HG03520 (cell line): ENCODE measurements around the gene ECEL1.
"Not testable (repeated sequence)": the region's sequence is repeated elsewhere in the genome, so short reads cannot be mapped to it uniquely, and the experiment has no call there.

Experiments
- ATAC-seq: cut with Tn5 transposase; IDR thresholded peaks from one replicate; pipeline ENCODE4 v1.9.1; 2021; ENCODE audit warnings: mild to moderate bottlenecking, moderate library complexity; ENCODE audit not compliant: unreplicated experiment

ECEL1 gene

GRCh38 chr2:232460171-232460570, 27.5 kb downstream of the ECEL1 start:
- ATAC-seq, result no peak

- no peak for ATAC-seq
These were observed 28.1 kb downstream of the ECEL1 start for GRCh38 chr2:232459419-232460035.

DNA sequence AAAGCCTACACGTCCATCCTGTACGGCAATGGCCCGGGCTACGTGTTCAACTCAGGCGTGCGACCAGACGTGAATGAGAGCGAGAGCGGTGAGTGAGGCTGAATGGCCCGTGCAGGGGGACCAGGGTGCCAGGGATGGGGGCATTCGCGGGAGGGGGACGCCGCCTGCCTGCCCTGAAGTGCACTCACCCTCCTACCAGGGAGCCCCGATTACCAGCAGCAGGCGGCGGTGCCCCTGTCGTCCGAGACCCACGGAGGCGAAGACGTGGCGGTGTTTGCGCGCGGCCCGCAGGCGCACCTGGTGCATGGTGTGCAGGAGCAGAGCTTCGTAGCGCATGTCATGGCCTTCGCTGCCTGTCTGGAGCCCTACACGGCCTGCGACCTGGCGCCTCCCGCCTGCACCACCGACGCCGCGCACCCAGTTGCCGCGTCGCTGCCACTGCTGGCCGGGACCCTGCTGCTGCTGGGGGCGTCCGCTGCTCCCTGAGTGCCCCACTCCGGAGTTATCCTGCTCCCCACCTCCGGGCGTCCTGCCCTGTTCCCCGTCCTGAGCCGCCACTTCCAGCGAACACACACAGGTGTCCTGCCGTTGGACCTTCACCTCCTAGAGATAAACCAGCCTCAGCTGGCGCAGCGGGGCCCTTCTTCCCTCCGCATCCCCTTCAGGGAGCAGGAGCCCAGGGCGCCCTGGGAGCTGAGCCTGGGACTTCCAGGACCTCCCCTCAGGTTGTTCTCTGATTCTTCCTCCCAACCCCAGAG, 28.8 kb downstream of the ECEL1 start:
- ATAC-seq, result no peak

DNA sequence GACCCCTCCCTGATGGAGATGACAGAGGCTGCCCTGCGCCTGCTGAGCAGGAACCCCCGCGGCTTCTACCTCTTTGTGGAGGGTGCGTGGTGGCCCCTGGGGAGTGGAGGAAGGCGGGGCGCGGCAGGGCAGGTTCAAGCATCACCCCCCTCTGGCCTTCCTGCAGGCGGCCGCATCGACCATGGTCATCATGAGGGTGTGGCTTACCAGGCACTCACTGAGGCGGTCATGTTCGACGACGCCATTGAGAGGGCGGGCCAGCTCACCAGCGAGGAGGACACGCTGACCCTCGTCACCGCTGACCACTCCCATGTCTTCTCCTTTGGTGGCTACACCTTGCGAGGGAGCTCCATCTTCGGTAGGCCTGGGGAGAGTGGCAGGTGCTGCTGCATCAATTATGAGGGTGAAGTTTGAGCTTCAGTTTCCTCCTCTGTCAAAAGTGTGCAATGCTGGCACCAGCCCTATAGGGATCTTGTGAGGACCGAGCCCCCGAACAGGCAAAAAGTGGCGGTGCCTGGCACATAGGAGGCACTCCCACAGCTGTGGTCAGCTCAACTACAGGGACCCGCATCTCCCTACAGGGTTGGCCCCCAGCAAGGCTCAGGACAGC, 29.5 kb downstream of the ECEL1 start:
- ATAC-seq, result no peak

DNA sequence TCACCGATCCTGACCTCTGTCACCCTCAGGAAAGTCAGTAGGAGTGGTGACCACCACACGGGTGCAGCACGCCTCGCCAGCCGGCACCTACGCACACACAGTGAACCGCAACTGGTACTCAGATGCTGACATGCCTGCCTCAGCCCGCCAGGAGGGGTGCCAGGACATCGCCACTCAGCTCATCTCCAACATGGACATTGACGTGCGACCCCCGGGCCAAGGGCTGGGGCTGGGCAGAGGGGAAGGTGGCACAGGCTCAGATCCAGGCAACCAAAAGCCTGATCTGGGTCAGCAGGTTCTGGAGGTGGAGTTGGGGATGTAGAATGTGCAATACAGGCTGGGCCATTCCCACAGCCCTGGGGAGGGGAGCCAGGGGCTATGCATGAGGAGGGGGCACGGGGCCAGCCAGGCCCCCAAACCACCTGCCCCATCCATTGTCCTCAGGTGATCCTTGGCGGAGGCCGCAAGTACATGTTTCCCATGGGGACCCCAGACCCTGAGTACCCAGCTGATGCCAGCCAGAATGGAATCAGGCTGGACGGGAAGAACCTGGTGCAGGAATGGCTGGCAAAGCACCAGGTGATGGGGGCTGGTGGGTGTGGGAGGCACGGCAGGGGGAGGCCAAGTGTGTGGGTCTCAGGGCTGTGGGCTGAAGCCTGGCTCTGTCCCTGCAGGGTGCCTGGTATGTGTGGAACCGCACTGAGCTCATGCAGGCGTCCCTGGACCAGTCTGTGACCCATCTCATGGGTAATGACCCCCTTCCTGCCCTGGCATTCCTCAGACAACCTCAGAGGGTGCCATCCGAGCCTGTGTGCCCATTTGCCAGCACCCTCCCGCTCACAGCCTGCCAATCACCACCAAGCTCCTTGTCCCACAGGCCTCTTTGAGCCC, 30.3 kb downstream of the ECEL1 start:
- ATAC-seq, result no peak

DNA sequence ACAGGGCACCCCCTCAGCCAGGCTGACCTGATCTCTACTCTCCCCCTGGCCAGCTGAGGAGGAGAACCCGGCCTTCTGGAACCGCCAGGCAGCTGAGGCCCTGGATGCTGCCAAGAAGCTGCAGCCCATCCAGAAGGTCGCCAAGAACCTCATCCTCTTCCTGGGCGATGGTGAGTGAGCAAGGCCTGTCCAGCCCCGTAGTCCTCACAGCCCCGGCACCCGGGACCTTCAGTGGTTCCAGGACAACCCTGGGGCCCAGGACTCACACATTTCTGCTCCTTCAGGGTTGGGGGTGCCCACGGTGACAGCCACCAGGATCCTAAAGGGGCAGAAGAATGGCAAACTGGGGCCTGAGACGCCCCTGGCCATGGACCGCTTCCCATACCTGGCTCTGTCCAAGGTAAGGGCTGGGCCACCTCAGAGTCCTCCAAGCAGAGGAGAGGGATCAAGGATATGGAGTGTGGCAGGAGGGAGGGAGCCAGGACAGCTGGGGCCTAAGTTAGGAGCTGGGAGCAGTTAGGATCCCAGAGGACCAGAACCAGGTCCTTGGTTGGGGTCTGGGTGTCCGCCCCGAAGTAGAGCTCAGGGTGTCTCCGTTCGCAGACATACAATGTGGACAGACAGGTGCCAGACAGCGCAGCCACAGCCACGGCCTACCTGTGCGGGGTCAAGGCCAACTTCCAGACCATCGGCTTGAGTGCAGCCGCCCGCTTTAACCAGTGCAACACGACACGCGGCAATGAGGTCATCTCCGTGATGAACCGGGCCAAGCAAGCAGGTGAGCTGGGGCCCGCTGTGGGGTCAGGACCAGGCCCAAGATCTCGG, 31.1 kb downstream of the ECEL1 start:
- no peak for ATAC-seq

- no peak for ATAC-seq
These were observed 32.0 kb downstream of the ECEL1 start, which contains the start of gene ALPI for GRCh38 chr2:232455426-232456255. ALPI (plus strand) TSS chr2:232456153; CDS start chr2:232456200, 47 bp downstream.

DNA sequence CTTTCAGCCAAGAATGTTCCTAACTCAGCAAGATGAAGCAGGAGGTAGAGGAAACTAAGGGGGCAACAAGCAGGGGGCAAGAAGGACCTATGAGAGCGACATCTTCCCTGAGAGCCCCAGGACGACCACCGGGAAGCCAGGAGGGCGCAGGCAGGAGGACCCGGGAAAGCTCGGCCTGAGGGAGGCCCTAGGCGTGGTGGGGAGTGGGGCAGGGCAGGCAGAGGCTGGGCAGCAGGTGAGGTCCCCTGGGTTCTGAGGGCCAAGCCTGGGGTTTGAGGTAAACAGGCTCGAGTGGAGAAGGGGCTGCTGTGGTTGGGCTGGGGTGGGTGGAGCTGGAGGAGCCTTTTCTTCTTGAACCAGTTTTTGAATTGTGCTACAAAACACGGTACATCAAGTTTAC, 33.0 kb downstream of the ECEL1 start:
- no peak for ATAC-seq

- not testable (repeated sequence) for ATAC-seq
These were observed 36.0 kb downstream of the ECEL1 start for GRCh38 chr2:232451645-232452044.

- ATAC-seq, result no peak
These were observed 37.7 kb downstream of the ECEL1 start for GRCh38 chr2:232449964-232450363.

GRCh38 chr2:232448304-232448690, 39.3 kb downstream of the ECEL1 start:
- no peak for ATAC-seq

- ATAC-seq, result no peak
These were observed 39.9 kb downstream of the ECEL1 start for GRCh38 chr2:232447638-232448303.

GRCh38 chr2:232447091-232447620, 40.5 kb downstream of the ECEL1 start:
- ATAC-seq, result no peak

GRCh38 chr2:232446266-232446777, 41.3 kb downstream of the ECEL1 start:
- ATAC-seq, result not testable (repeated sequence)

DNA sequence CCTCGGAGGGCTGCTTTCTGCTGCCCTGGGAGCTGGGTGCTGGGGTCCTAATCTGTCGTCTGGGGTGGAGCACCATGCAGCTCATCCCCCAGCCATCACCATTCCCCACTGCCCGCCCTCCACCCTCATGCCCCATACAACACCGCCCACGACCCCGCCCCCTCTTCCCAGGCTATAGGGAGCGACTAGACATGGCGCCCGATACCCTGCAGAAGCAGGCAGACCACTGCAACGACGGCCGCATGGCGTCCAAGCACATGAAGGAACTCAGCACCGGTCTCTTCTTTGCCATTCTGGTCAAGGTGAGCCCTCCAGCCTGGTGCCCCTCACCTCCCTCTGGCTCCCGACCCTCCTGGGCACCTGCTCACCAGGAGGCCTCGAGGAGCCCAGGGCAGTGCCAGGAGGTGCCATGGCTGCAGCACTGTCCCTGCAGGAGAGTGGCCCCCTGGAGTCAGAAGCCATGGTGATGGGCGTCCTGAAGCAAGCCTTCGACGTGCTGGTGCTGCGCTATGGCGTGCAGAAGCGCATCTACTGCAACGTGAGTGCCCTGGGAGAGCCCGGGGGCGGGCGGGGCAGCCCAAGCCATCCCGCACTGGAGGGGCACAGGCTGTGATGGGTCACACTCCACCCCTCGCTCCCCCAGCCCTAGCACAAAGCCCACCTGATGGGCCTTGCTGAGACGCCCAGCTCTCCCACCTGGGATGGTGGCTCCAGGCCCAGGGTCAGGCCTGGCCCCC, 42.3 kb downstream of the ECEL1 start:
- ATAC-seq, result not testable (repeated sequence)

DNA sequence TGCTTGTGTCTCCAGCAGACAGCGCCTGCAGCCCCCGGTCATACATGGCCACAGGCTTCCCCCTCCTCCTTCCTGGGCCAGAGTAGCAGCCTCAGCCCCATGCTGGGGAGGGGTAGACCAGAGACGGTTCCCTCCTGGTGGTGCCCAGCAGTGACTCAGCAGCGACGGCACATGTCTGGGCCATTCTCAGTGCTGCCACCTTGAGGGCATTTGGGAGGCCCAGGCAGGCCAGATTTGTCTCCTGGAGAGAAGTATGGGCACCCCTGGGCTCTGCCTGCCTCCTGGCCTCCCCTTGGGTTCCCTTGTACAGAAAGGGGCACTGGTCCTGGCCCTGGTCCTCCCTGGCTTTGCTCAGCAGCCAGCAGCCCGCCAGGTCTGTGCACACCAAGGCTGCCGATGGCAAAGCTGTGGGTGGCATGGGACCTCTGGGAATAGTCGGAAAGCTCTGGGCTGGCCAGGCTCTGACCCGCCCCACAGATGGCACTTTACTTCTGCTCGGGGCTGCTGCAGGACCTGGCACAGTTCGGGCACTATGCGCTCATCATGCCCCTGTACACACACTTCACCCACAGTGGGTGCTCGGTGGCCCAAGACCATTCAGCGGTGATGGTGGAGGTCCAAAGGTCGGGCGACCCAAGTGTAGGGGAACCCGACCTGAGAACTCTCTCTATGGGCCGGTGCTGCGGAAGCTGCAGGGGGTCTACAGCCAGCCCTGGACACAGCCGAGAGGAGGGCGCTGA, 43.1 kb downstream of the ECEL1 start:
- ATAC-seq, result no peak
